ENCODE data around the gene MAPKAPK5.

MAPKAPK5 gene

DNA sequence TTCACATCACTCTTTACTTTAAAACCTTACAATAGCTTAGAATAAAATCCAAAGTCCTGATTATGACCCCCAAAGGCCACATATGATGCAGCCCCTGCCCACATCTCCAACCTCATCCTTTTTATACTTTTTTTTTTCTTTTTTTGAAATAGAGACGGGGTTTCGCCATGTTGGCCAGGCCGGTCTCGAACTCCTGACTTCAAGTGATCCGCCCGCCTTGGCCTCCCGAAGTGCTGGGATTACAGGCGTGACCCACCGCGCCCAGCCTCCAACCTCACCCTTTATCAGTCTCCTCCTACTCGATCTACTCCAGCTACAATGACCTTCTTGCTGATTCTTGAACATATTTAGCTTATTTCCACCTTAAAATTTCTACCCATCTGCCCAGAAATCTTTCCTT lies 1.2 kb upstream of the MAPKAPK5 start:
- Mint-ChIP-seq H3K27ac (peak overlapping the region; percentile 99), H3K36me3 (peaks cover 9 to 38% of the 10 kb centered on the region in 2 donors), H3K4me3 (peak overlapping the region; percentile 97 to 98), H3K9me3 (no peaks in the 10 kb centered on the region), H3K4me1 (peaks cover 27 to 54% of the 10 kb centered on the region in 2 donors), H3K27me3 (no peaks in the 10 kb centered on the region)
- no peak for ATAC-seq (replicated peaks)
- DNase-seq: no peak

- H3K9me3 Mint-ChIP-seq: no peaks in the 10 kb centered on the region
- H3K4me3 Mint-ChIP-seq: peak overlapping the region; percentile 97 to 98
- peaks cover 9 to 42% of the 10 kb centered on the region in 2 donors for H3K36me3 Mint-ChIP-seq
- peak overlapping the region; percentile 99 for H3K27ac Mint-ChIP-seq
- H3K4me1 Mint-ChIP-seq: peaks cover 27 to 54% of the 10 kb centered on the region in 2 donors
- DNase-seq: peak; percentile 4
- ATAC-seq (replicated peaks): peak; percentile 0 to 2
- H3K27me3 Mint-ChIP-seq: no peaks in the 10 kb centered on the region
Measured at GRCh38 chr12:111841236-111841749, 735 bp upstream of the MAPKAPK5 start.

GRCh38 chr12:111842556-111843396 lies 748 bp downstream of the MAPKAPK5 start:
- DNase-seq (peak; percentile 59), ATAC-seq (replicated peaks) (peak; percentile 42 to 47)
- peak overlapping the region; percentile 93 for H3K27ac Mint-ChIP-seq
- no peaks in the 10 kb centered on the region for H3K9me3 Mint-ChIP-seq
- H3K4me3 Mint-ChIP-seq: peak overlapping the region; percentile 93 to 98
- no peaks in the 10 kb centered on the region for H3K27me3 Mint-ChIP-seq
- peaks cover 11 to 49% of the 10 kb centered on the region in 2 donors for H3K36me3 Mint-ChIP-seq
- H3K4me1 Mint-ChIP-seq: peaks cover 31 to 61% of the 10 kb centered on the region in 2 donors

DNA sequence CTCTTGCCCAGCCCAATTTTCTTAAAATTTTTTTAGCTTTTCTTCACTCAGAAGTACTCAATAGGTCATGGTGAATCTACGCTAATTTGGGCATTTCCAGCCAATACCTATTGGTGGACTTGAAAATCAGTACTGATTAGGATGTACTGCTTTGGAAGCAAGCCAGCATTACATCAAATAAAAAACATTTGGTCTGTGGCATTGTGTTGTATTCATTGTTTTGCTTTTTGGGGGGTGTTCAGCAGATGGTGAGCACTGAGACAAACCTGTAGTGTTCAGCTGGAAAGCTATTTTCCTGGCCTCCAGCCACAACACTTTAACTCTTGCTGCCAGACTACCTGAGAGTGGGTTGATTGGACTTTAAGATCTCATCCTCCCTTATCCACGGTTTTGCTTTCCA lies 4.0 kb downstream of the MAPKAPK5 start:
- no peak for ATAC-seq (replicated peaks)
- Mint-ChIP-seq H3K36me3 (peaks cover 14 to 49% of the 10 kb centered on the region in 2 donors), H3K27ac (no peak overlapping the region), H3K4me1 (peaks cover 20 to 46% of the 10 kb centered on the region in 2 donors), H3K4me3 (no peak overlapping the region), H3K9me3 (no peaks in the 10 kb centered on the region), H3K27me3 (no peaks in the 10 kb centered on the region)
- no peak for DNase-seq

DNA sequence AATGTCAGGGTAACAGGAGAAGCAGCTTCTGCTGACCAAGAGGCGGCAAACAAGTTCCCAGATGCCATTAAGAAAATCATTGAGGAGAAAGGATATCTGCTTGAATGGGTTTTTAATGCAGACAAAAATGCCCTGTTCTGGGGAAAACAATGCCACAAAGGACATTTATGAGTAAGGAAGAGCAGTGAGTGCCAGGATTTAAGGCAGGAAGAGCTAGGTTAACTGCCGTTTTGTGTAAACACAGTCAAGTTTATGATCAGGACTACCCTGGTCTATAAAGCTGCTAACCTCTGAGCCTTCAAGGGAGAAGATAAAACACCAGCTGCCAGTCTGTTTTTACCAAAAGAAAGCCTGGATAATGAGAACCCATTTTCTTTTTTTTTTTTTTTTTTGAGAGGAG lies 8.5 kb downstream of the MAPKAPK5 start:
- peaks cover 7 to 19% of the 10 kb centered on the region in 2 donors for H3K4me1 Mint-ChIP-seq
- no peak overlapping the region for H3K4me3 Mint-ChIP-seq
- ATAC-seq (replicated peaks): no peak

GRCh38 chr12:111858186-111858585 lies 16.2 kb downstream of the MAPKAPK5 start:
- peaks cover 0 to 1% of the 10 kb centered on the region in 2 donors for H3K9me3 Mint-ChIP-seq
- H3K27me3 Mint-ChIP-seq: no peaks in the 10 kb centered on the region
- DNase-seq: no peak
- no peak overlapping the region for H3K4me3 Mint-ChIP-seq
- peaks cover 6 to 17% of the 10 kb centered on the region in 2 donors for H3K4me1 Mint-ChIP-seq
- H3K27ac Mint-ChIP-seq: no peak overlapping the region
- peaks cover 17 to 30% of the 10 kb centered on the region in 2 donors for H3K36me3 Mint-ChIP-seq
- no peak for ATAC-seq (replicated peaks)

More for the DNA sequence above, 8.5 kb downstream of the MAPKAPK5 start:
- Mint-ChIP-seq H3K27ac (no peak overlapping the region), H3K27me3 (no peaks in the 10 kb centered on the region), H3K9me3 (no peaks in the 10 kb centered on the region), H3K36me3 (peaks cover 23 to 56% of the 10 kb centered on the region in 2 donors)
- no peak for DNase-seq

- H3K4me1 Mint-ChIP-seq: peaks cover 6 to 17% of the 10 kb centered on the region in 2 donors
- peaks cover 17 to 29% of the 10 kb centered on the region in 2 donors for H3K36me3 Mint-ChIP-seq
- H3K27ac Mint-ChIP-seq: no peak overlapping the region
- no peak overlapping the region for H3K4me3 Mint-ChIP-seq
- no peaks in the 10 kb centered on the region for H3K27me3 Mint-ChIP-seq
- ATAC-seq (replicated peaks) (no peak), DNase-seq (no peak)
- peaks cover 0 to 1% of the 10 kb centered on the region in 2 donors for H3K9me3 Mint-ChIP-seq
Measured at GRCh38 chr12:111858778-111859177, 16.8 kb downstream of the MAPKAPK5 start.

GRCh38 chr12:111864913-111865312 lies 22.9 kb downstream of the MAPKAPK5 start:
- H3K9me3 Mint-ChIP-seq: no peaks in the 10 kb centered on the region
- peaks cover 8 to 26% of the 10 kb centered on the region in 2 donors for H3K36me3 Mint-ChIP-seq
- H3K4me3 Mint-ChIP-seq: no peak overlapping the region
- H3K4me1 Mint-ChIP-seq: peaks cover 0 to 3% of the 10 kb centered on the region in 2 donors
- DNase-seq (no peak), ATAC-seq (replicated peaks) (no peak)
- H3K27ac Mint-ChIP-seq: no peak overlapping the region
- no peaks in the 10 kb centered on the region for H3K27me3 Mint-ChIP-seq

DNA sequence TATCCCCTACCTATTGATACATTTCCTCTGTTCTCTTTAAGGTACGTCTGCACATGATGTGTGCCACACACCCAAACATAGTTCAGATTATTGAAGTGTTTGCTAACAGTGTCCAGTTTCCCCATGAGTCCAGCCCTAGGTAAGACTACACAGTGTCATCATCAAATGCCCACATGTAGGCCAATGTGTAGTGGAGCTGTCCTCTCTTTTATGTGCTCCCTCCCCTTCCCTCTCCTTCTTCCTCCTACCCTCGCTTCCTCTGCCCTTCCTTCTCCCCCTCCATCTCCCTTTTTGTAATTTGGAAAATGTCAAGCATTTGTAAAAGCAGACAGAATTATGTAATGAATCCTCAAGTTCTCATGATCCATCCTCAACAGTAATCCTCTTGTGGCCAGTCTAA lies 25.5 kb downstream of the MAPKAPK5 start:
- peaks cover 0 to 3% of the 10 kb centered on the region in 2 donors for H3K4me1 Mint-ChIP-seq
- no peak for DNase-seq
- no peak for ATAC-seq (replicated peaks)
- H3K36me3 Mint-ChIP-seq: peaks cover 30 to 44% of the 10 kb centered on the region in 2 donors
- peaks cover 0 to 3% of the 10 kb centered on the region in 2 donors for H3K9me3 Mint-ChIP-seq
- no peaks in the 10 kb centered on the region for H3K27me3 Mint-ChIP-seq
- H3K4me3 Mint-ChIP-seq: no peak overlapping the region
- H3K27ac Mint-ChIP-seq: no peak overlapping the region

- no peaks in the 10 kb centered on the region for H3K4me1 Mint-ChIP-seq
- H3K4me3 Mint-ChIP-seq: no peak overlapping the region
- peaks cover 36 to 45% of the 10 kb centered on the region in 2 donors for H3K36me3 Mint-ChIP-seq
- DNase-seq (no peak), ATAC-seq (replicated peaks) (no peak)
- H3K27ac Mint-ChIP-seq: no peak overlapping the region
- no peaks in the 10 kb centered on the region for H3K27me3 Mint-ChIP-seq
- peaks cover 0 to 3% of the 10 kb centered on the region in 2 donors for H3K9me3 Mint-ChIP-seq
Measured at GRCh38 chr12:111868676-111869588, 26.9 kb downstream of the MAPKAPK5 start.

- H3K9me3 Mint-ChIP-seq: peaks cover 0 to 3% of the 10 kb centered on the region in 2 donors
- ATAC-seq (replicated peaks) (no peak), DNase-seq (no peak)
- H3K36me3 Mint-ChIP-seq: peaks cover 36 to 45% of the 10 kb centered on the region in 2 donors
- peak overlapping the region; percentile 51 for H3K27ac Mint-ChIP-seq
- no peak overlapping the region for H3K4me3 Mint-ChIP-seq
- no peaks in the 10 kb centered on the region for H3K27me3 Mint-ChIP-seq
- no peaks in the 10 kb centered on the region for H3K4me1 Mint-ChIP-seq
Measured at GRCh38 chr12:111869671-111870070, 27.6 kb downstream of the MAPKAPK5 start.

GRCh38 chr12:111870216-111870615 lies 28.2 kb downstream of the MAPKAPK5 start:
- Mint-ChIP-seq H3K9me3 (peaks cover 0 to 3% of the 10 kb centered on the region in 2 donors), H3K4me1 (no peaks in the 10 kb centered on the region), H3K4me3 (no peak overlapping the region), H3K27me3 (no peaks in the 10 kb centered on the region), H3K27ac (peak overlapping the region; percentile 42), H3K36me3 (peaks cover 36 to 46% of the 10 kb centered on the region in 2 donors)
- no peak for ATAC-seq (replicated peaks)
- DNase-seq: no peak

DNA sequence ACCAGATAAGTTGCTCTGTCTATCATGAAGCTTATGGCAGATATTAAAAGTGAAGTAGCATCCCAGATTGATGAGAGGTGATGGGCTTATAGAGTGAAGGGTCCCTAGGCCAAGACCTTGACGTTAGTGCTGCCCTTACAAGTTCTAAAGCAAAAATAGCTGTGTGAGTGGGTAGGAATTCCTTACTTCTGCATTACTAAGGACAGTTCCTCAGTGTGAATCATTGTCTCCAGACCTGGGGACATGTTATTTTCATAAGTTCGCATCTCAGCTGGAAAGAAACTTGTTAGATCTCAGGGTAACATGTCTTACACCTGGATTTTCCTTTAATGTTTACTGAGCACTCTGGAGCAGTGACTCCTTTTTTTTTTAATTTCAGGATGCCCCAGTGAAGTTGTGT lies 28.7 kb downstream of the MAPKAPK5 start:
- Mint-ChIP-seq H3K4me1 (no peaks in the 10 kb centered on the region), H3K27ac (peak overlapping the region; percentile 42), H3K36me3 (peaks cover 36 to 51% of the 10 kb centered on the region in 2 donors), H3K4me3 (no peak overlapping the region), H3K27me3 (no peaks in the 10 kb centered on the region), H3K9me3 (peaks cover 0 to 3% of the 10 kb centered on the region in 2 donors)
- ATAC-seq (replicated peaks) (no peak), DNase-seq (no peak)

DNA sequence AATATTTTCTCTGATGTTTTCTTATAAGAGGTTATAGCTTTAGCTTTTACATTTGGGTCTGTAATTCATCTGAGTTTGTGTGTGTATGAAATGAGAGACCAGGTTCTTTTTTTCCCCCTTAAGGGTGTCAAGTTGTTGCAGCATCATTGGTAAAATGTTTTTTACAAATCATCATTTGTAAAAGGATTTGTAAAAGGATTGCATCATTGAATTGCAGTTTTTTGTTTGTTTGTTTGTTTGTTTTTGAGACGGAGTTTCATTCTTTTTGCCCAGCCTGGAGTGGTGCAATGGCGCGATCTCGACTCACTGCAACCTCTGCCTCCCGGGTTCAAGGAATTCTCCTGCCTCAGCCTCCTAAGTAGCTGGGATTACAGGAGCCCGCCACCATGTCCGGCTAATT lies 31.1 kb downstream of the MAPKAPK5 start:
- DNase-seq (no peak), ATAC-seq (replicated peaks) (no peak)
- Mint-ChIP-seq H3K9me3 (peaks cover 0 to 3% of the 10 kb centered on the region in 2 donors), H3K4me3 (no peak overlapping the region), H3K36me3 (peaks cover 46 to 57% of the 10 kb centered on the region in 2 donors), H3K27me3 (no peaks in the 10 kb centered on the region), H3K27ac (no peak overlapping the region), H3K4me1 (no peaks in the 10 kb centered on the region)

Measured in stimulated activated naive B cell treated with anti-CD40 and anti-IgM and Interleukin-4, amounts not matched to agents 10 μg/mL and 1 μg/mL and 100 μg/mL, for 72 hours (primary cell).